Body of pancreas (tissue), 4 donors: ENCODE results near the gene DDRGK1.

ENCODE experiments used
- CTCF ChIP-seq, 7 experiments: fragments of 450-650 bp in 4 of 7; fragments of 200-600 bp in 3 of 7; sonication (generic) in 3 of 7; IDR thresholded peaks; one replicate each; pipeline ENCODE4 v1.5.1; 2016 to 2019; ENCODE audit warnings: antibody characterized with exemption in 7 of 7
- POLR2A ChIP-seq, 3 donors: fragments of 450-650 bp; IDR thresholded peaks; one replicate each; pipeline ENCODE4 v1.6.1; 2016; ENCODE audit warnings: antibody characterized with exemption in 3 of 3, mild to moderate bottlenecking in 2 of 3

GRCh38 chr20:3189561-3190131, 14.8 kb downstream of the DDRGK1 start:
- TF ChIP-seq CTCF (IDR thresholded peaks at IDR 0.05) (no peak), POLR2A (IDR thresholded peaks at IDR 0.05) (no peak)
